Esophagus muscularis mucosa (tissue), 3 donors: Measurements from ENCODE around the gene POLN.

Experiments
- POLR2A ChIP-seq: fragments of 450-650 bp; IDR thresholded peaks from one replicate; pipeline ENCODE4 v1.6.1; 2017; ENCODE audit warnings: antibody characterized with exemption, moderate library complexity, mild to moderate bottlenecking, low read depth
- TF ChIP-seq, protein P1 (sequence below), 3 experiments: fragments of 200-600 bp in 2 of 3; fragments of 450-650 bp in 1 of 3; sonication (generic) in 2 of 3; IDR thresholded peaks; one replicate each; pipeline ENCODE4 v1.5.1; 2017 to 2019; ENCODE audit warnings: antibody characterized with exemption in 3 of 3, mild to moderate bottlenecking in 2 of 3, moderate library complexity in 1 of 3

DNA sequence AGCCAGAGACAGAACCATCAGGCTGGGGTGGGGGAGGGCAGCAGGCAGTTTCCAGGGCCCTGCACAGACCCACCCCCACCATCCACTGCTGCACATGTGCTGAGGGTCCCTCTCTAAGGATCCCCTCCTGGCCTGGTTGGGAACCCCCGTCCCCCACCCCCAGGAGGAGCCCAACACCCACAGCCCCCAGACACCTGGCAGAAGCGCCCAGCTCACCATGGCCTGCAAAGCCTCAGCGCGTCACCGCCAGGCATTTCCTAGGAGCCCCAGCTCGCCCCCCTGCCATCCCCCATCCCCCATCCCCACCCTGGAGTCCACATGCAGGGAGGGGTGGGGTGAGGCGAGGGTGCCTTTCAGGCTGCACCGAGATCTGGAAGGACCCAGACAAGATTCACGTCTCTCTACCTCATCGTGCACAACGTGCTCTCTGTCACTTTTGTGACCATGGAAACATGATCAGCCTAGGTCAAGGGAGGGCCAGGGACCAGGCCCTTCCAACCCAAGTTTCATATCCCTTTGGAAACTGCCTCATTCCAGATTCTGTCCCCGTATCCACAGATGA is 10.7 kb upstream of the POLN start:
- TF ChIP-seq, protein P1, sequence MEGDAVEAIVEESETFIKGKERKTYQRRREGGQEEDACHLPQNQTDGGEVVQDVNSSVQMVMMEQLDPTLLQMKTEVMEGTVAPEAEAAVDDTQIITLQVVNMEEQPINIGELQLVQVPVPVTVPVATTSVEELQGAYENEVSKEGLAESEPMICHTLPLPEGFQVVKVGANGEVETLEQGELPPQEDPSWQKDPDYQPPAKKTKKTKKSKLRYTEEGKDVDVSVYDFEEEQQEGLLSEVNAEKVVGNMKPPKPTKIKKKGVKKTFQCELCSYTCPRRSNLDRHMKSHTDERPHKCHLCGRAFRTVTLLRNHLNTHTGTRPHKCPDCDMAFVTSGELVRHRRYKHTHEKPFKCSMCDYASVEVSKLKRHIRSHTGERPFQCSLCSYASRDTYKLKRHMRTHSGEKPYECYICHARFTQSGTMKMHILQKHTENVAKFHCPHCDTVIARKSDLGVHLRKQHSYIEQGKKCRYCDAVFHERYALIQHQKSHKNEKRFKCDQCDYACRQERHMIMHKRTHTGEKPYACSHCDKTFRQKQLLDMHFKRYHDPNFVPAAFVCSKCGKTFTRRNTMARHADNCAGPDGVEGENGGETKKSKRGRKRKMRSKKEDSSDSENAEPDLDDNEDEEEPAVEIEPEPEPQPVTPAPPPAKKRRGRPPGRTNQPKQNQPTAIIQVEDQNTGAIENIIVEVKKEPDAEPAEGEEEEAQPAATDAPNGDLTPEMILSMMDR (IDR thresholded peaks at IDR 0.05), result no peak
- no peak for TF ChIP-seq POLR2A
